ENCODE results near the gene POGLUT3. TPM values are rescaled to one million over a fixed set of nuclear protein-coding genes. Genes with fewer than 3 reads are reported as not detected.

Gene POGLUT3
- total and polyA plus RNA-seq, 2 experiments from 2014 or later, result 8.5 to 18.8 TPM

DNA sequence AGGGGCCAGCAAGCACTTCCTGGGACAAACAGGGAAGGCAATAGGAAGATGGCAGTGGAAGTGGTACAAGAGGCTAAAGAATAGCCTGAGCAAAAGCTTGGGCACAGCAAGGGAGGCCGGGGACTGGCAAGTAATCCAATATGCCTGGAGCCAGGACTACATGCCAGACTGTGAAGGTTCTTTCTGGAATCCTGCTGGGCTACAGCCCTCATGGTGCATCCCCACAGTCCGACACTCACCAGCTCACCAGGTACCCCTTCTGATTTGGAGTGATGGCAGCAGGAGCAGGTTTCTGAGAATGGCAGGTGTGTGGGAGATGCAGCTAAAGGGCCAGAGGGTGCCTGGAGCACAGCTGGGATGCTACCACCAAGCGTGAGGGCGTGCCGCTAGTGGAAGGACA lies 32.2 kb upstream of the POGLUT3 start:
- H3K4me3 ChIP-seq, result no peak overlapping the region
- no peak for DNase-seq (ENCODE audit: low read depth in 1 of 2, low spot score in 1 of 2)
- H3K27me3 ChIP-seq, result no peaks in the 10 kb centered on the region
- H3K36me3 ChIP-seq, result no peaks in the 10 kb centered on the region
- TF ChIP-seq, protein P1, sequence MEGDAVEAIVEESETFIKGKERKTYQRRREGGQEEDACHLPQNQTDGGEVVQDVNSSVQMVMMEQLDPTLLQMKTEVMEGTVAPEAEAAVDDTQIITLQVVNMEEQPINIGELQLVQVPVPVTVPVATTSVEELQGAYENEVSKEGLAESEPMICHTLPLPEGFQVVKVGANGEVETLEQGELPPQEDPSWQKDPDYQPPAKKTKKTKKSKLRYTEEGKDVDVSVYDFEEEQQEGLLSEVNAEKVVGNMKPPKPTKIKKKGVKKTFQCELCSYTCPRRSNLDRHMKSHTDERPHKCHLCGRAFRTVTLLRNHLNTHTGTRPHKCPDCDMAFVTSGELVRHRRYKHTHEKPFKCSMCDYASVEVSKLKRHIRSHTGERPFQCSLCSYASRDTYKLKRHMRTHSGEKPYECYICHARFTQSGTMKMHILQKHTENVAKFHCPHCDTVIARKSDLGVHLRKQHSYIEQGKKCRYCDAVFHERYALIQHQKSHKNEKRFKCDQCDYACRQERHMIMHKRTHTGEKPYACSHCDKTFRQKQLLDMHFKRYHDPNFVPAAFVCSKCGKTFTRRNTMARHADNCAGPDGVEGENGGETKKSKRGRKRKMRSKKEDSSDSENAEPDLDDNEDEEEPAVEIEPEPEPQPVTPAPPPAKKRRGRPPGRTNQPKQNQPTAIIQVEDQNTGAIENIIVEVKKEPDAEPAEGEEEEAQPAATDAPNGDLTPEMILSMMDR (IDR thresholded peaks at IDR 0.05; ENCODE audit: low read depth, low read length), result no peak
- no peaks in the 10 kb centered on the region for H3K4me1 ChIP-seq (ENCODE audit: low read depth)
- H3K9me3 ChIP-seq (ENCODE audit: low read depth), result no peaks in the 10 kb centered on the region
- H3K27ac ChIP-seq, result no peak overlapping the region

DNA sequence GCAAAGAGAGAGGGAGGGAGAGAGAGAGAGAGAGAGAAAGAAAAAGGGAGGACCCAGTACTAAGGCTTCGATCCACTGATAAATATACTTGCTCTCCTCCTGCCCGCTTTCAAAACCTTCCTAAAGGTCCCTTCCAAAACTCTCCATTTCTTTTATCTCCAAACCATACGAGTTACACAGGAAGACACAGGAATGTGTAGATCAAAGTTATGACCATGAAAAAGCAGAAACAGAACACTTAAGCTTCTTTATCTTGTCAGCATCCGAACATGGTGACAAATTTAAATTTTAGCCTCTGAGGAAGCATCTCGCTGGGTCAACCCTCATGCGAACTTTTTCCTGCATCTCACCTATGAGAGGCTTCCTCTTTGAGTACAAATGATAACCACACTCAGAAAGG lies 29.2 kb upstream of the POGLUT3 start:
- no peaks in the 10 kb centered on the region for H3K9me3 ChIP-seq (ENCODE audit: low read depth)
- no peaks in the 10 kb centered on the region for H3K27me3 ChIP-seq
- H3K4me1 ChIP-seq (ENCODE audit: low read depth), result no peaks in the 10 kb centered on the region
- no peak for DNase-seq (ENCODE audit: low read depth in 1 of 2, low spot score in 1 of 2)
- TF ChIP-seq, protein P1 (IDR thresholded peaks at IDR 0.05; ENCODE audit: low read depth, low read length), result no peak
- no peak overlapping the region for H3K27ac ChIP-seq
- H3K4me3 ChIP-seq, result no peak overlapping the region
- H3K36me3 ChIP-seq, result no peaks in the 10 kb centered on the region

DNA sequence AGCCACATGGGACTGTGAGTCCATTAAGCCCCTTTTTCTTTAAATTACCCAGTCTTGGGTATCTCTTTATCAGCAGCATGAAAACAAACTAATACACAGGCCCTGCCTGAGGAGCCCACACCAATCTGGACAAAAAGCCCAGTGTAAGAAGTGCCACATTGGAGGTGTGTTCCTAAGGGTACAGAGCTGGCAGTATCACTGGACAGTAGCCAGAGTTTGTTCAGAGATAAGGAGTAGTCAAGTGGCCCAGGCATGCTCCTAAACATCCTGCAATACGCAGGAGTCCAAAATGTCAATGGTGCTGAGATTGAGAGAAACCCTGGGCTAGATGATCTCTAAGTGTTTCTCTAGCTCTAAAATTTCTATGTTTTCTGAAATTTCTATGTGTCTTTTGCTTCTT lies 27.0 kb upstream of the POGLUT3 start:
- H3K9me3 ChIP-seq (ENCODE audit: low read depth), result no peaks in the 10 kb centered on the region
- no peak for DNase-seq (ENCODE audit: low read depth in 1 of 2, low spot score in 1 of 2)
- H3K4me3 ChIP-seq, result no peak overlapping the region
- no peaks in the 10 kb centered on the region for H3K36me3 ChIP-seq
- H3K27ac ChIP-seq, result no peak overlapping the region
- TF ChIP-seq, protein P1 (IDR thresholded peaks at IDR 0.05; ENCODE audit: low read depth, low read length), result no peak
- no peaks in the 10 kb centered on the region for H3K27me3 ChIP-seq
- H3K4me1 ChIP-seq (ENCODE audit: low read depth), result no peaks in the 10 kb centered on the region

DNA sequence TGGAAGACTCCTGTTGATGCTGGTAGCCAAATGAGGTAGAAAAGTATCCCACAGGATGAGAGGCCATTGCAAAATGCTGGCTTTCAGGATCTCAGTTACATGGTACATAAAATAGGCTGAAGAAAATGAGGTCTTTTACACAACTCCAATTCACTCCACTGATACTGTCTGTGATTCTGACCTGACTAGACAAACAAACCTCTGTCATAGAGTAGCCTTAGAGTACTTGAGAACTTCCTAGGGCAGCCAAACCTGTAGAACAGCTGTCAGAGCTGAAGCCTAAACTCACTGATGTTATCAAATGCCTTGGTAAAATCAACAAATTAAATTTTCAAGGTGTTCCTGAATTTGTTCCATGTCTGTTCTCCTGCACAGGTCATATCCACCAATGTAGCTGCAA lies 26.2 kb upstream of the POGLUT3 start:
- DNase-seq (ENCODE audit: low read depth in 1 of 2, low spot score in 1 of 2), result no peak
- Histone ChIP-seq H3K27me3 (no peaks in the 10 kb centered on the region), H3K27ac (no peak overlapping the region), H3K36me3 (no peaks in the 10 kb centered on the region), H3K9me3 (ENCODE audit: low read depth) (no peaks in the 10 kb centered on the region), H3K4me1 (ENCODE audit: low read depth) (no peaks in the 10 kb centered on the region), H3K4me3 (no peak overlapping the region)
- TF ChIP-seq, protein P1 (IDR thresholded peaks at IDR 0.05; ENCODE audit: low read depth, low read length), result no peak

DNA sequence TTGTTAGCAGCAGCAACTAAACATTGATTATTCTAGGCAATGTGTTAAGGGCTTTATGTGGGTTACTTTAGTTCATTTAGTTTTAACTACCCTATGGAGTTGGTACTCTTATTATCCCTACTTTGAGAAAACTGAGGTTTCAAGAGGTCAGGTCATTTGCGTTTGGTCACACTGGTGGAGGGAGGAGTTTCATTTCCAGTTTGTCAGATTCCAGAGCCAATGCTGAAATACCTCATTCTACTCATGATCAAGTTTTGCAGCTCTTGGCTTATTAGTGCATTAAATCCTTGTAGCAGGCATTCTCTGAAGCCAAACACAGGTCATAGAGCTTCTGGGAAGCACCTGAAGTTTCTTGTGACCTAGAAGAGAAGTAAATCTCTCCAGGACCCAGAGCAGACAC lies 24.1 kb upstream of the POGLUT3 start:
- Histone ChIP-seq H3K4me3 (no peak overlapping the region), H3K27me3 (no peaks in the 10 kb centered on the region), H3K4me1 (ENCODE audit: low read depth) (no peaks in the 10 kb centered on the region), H3K9me3 (ENCODE audit: low read depth) (no peaks in the 10 kb centered on the region), H3K36me3 (peaks cover 2% of the 10 kb centered on the region), H3K27ac (no peak overlapping the region)
- TF ChIP-seq, protein P1 (IDR thresholded peaks at IDR 0.05; ENCODE audit: low read depth, low read length), result no peak
- no peak for DNase-seq (ENCODE audit: low read depth in 1 of 2, low spot score in 1 of 2)

DNA sequence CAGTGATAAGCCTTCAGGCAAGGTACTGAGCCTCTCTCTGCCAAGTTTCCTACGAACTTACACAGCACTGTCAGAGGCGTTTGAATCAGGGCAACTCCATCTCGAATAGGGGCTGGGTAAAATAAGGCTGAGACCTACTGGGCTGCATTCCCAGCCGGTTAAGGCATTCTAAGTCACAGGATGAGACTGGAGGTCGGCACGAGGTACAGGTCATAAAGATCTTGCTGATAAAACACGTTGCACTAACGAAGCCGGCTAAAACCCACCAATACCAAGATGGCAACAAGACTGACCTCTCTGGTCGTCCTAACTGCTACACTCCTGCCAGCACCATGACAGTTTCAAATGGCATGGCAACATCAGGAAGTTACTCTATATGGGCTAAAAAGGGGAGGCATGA lies 20.4 kb upstream of the POGLUT3 start:
- H3K27me3 ChIP-seq, result no peaks in the 10 kb centered on the region
- H3K27ac ChIP-seq, result no peak overlapping the region
- H3K36me3 ChIP-seq, result peaks cover 16% of the 10 kb centered on the region
- H3K4me3 ChIP-seq, result no peak overlapping the region
- H3K9me3 ChIP-seq (ENCODE audit: low read depth), result no peaks in the 10 kb centered on the region
- no peaks in the 10 kb centered on the region for H3K4me1 ChIP-seq (ENCODE audit: low read depth)
- no peak for DNase-seq (ENCODE audit: low read depth in 1 of 2, low spot score in 1 of 2)
- TF ChIP-seq, protein P1 (IDR thresholded peaks at IDR 0.05; ENCODE audit: low read depth, low read length), result no peak
